Measurements from ENCODE around the gene SPSB2.

SPSB2 gene

DNA sequence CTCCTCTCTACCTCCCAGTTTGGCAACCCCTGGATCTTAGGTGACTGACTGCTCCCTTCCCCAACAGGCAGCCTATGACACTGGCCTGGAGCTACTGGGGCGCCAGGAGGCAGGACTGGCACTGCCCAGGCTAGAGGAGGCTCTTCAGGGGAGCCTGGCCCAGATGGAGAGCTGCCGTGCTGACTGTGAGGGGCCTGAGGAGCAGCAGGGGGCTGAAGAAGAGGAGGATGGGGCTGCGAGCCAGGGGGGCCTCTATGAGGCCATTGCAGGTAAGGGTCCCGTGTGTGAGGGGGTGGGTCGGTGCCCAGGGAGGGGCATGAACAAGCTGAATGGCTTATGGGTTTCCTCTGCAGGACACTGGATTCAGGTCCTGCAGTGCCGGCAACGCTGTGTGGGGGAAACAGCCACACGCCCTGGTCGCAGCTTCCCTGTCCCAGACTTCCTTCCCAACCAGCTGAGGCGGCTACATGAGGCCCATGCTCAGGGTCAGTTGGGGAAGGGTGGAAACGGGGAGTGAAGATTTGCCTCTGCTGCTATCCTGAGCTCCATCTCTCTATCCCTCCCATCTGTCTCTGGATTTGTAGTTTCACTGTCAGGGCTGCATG lies 42.7 kb downstream of the SPSB2 start:
- peaks cover 77 to 100% (median 97%) of the 10 kb centered on the region in 11 experiments for H3K27me3 ChIP-seq
- H3K4me3 ChIP-seq: no peak overlapping the region
- peaks cover 0 to 59% (median 35%) of the 10 kb centered on the region in 11 experiments; a peak in 16 of 22 replicates for H4K20me1 ChIP-seq
- H3K4me2 ChIP-seq: no peak overlapping the region
- no peaks in the 10 kb centered on the region for H3K9me3 ChIP-seq (replicated peaks in 1 of 11)
- H3K4me1 ChIP-seq: peaks cover 18 to 36% (median 28%) of the 10 kb centered on the region in 10 experiments
- no peak overlapping the region for H3K27ac ChIP-seq
- H3K9ac ChIP-seq: no peak overlapping the region
- no peaks in the 10 kb centered on the region for H3K36me3 ChIP-seq
- no peak for TF ChIP-seq Cebpa-rat (IDR thresholded peaks at IDR 0.05)

DNA sequence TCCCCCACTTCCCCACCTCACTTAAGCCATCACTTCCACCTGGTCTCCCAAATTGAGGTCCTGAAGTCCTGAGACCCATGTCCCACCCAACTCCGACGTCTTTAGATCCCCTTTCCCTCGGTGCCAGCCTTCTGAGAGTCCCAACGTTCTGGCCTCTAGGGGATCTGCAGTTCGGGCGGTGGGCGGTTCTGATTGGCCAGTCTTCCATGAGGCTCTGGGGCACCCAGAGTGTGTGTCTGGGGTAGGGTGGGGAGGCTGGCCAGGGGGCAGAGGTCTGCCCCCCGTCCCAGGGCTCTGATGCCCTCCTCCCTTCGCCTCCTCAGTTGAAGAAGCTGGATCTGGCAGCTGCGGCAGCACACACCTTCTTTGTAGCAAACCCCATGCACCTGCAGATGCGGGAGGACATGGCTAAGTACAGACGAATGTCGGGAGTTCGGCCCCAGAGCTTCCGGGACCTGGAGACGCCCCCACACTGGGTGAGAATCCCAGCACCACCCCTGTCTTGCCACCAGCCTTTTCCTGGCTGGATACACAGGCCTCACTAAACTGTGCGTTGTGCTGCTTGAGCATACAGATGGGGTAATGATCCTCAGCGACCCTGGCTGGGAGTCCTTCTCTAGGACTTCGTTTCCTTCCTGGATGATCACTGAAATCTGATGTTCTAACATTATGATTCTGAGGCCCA lies 43.4 kb downstream of the SPSB2 start:
- Histone ChIP-seq H3K27me3 (peaks cover 84 to 100% (median 100%) of the 10 kb centered on the region in 11 experiments), H4K20me1 (peaks cover 0 to 66% (median 42%) of the 10 kb centered on the region in 11 experiments; a peak in 16 of 22 replicates), H3K9me3 (replicated peaks in 1 of 11) (no peaks in the 10 kb centered on the region), H3K4me3 (peak overlapping the region; percentile 50 to 71 (median 60); a peak in 17 of 20 replicates), H3K4me1 (peaks cover 18 to 37% (median 28%) of the 10 kb centered on the region in 10 experiments), H3K4me2 (peak overlapping the region; percentile 85 to 99 (median 97)), H3K9ac (peak overlapping the region in 5 of 11 experiments; percentile 41 to 72 (median 58); a peak in 7 of 22 replicates), H3K27ac (no peak overlapping the region), H3K36me3 (no peaks in the 10 kb centered on the region)
- no peak for TF ChIP-seq Cebpa-rat (IDR thresholded peaks at IDR 0.05)

DNA sequence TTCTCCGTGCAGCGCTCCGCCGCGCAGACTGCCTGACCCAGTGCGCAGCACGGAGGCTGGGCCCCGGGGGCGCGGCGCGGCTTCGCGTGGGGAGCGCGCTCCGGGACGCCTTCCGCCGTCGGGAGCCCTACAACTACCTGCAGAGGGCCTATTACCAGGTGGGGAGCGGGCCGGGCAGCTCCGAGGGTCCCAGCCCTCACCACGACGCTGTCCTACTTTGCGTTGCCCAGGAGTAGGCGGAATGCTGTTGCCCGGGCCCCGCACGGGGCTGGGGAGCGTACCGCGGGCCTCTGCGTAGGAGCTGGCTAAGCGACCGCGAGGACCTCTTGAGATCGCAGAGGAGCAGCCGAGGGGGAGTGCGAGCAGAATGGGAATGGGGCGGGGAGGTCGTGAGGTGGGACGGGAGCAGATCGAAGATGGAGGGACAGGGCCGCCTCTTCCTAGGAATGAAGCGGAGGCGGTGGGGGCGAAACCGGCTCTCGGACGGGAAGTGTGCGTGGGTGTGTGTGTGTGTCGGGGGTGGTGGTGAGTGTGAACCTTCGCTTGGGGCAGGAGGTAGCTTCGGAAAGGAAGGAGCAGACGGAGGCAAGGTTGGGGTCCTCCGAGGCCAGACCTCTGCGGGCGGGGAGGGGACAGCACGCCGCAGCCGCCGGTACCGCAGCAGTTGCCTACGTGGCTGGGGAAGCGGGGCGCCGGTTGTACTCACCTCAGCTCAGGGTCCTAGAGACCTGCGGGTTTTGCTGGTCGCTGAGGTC lies 44.1 kb downstream of the SPSB2 start:
- no peak overlapping the region for H3K27ac ChIP-seq
- H3K4me3 ChIP-seq: peak overlapping the region; percentile 50 to 71 (median 60)
- peaks cover 18 to 37% (median 28%) of the 10 kb centered on the region in 10 experiments for H3K4me1 ChIP-seq
- peaks cover 92 to 100% (median 100%) of the 10 kb centered on the region in 11 experiments for H3K27me3 ChIP-seq
- peak overlapping the region; percentile 85 to 99 (median 97) for H3K4me2 ChIP-seq
- no peak for TF ChIP-seq Cebpa-rat (IDR thresholded peaks at IDR 0.05)
- no peaks in the 10 kb centered on the region for H3K36me3 ChIP-seq
- peak overlapping the region; percentile 35 to 72 (median 58); a peak in 19 of 22 replicates for H3K9ac ChIP-seq
- no peaks in the 10 kb centered on the region for H3K9me3 ChIP-seq (replicated peaks in 1 of 11)
- H4K20me1 ChIP-seq: peaks cover 0 to 66% (median 43%) of the 10 kb centered on the region in 11 experiments; a peak in 16 of 22 replicates

GRCh38 chr12:6827982-6828780 lies 44.9 kb downstream of the SPSB2 start, which contains the start of gene P3H3:
Gene P3H3 (plus strand): TSS chr12:6828407. CDS start chr12:6828441, 34 bp downstream.
- Histone ChIP-seq H3K9me3 (replicated peaks in 1 of 11) (no peaks in the 10 kb centered on the region), H3K27ac (no peak within 1 kb of the TSS), H3K4me1 (peaks cover 18 to 37% (median 28%) of the 10 kb centered on the region in 10 experiments), H3K4me3 (peak within 1 kb of the TSS; percentile 50 to 71 (median 60)), H3K36me3 (no peaks in the 10 kb centered on the region), H3K27me3 (peaks cover 92 to 100% (median 100%) of the 10 kb centered on the region in 11 experiments), H4K20me1 (peaks cover 0 to 66% (median 44%) of the 10 kb centered on the region in 11 experiments; a peak in 16 of 22 replicates), H3K9ac (peak within 1 kb of the TSS; percentile 35 to 72 (median 58); a peak in 19 of 22 replicates), H3K4me2 (peak within 1 kb of the TSS; percentile 85 to 99 (median 97))
- no peak for TF ChIP-seq Cebpa-rat (IDR thresholded peaks at IDR 0.05)

DNA sequence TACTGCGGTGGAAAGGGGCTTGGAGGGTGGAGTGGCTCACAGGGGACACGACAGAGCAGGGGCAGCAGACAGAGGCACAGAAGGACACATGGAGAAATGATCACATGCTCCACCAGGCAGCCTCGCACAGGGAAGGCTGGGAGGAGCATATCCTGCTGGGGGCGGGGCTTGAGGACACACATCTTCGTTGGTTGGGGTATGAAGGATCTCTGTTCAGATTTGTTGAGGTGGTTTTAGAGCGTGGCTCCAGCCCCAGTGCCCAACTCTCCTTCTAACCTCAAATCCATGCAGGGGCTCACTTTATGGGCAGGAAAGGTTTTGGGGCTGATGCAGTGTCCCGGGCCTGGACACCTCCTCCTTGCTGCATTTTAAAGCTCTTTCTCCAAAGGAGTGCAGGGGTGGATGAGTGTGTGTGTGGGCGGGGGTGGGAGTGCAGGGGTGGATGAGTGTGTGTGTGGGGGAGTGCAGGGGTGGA lies 45.6 kb downstream of the SPSB2 start:
- Histone ChIP-seq H3K4me2 (peak overlapping the region; percentile 11 to 72 (median 52); a peak in 20 of 22 replicates), H3K9ac (no peak overlapping the region), H3K36me3 (no peaks in the 10 kb centered on the region)

DNA sequence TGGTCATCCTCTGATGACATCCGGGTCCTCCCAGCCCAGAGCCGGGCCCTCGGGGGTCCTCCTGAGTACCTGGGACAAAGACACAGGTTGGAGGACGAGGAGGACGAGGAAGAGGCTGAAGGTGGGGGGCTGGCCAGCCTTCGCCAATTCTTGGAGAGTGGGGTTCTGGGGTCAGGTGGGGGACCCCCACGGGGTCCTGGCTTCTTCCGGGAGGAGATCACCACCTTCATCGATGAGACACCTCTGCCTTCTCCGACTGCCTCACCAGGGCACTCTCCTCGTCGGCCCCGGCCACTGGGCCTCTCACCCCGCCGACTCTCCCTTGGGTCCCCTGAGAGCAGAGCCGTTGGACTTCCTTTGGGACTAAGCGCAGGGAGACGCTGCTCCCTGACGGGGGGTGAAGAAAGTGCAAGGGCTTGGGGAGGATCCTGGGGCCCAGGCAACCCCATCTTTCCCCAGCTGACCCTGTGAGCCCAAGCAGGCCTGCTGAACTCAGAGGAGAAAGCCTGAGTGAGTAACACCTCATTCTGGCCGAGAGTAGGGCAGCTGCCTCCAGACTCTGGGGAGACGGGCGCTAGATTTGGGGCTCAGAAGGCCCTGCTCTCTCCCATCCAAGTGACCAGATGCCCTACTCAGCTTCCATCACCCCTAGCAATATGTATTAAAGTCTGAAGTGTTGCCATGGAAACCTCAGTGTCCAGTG lies 46.2 kb downstream of the SPSB2 start:
- Histone ChIP-seq H4K20me1 (peaks cover 0 to 67% (median 50%) of the 10 kb centered on the region in 11 experiments; a peak in 16 of 22 replicates), H3K9me3 (replicated peaks in 1 of 11) (no peaks in the 10 kb centered on the region), H3K27me3 (peaks cover 98 to 100% (median 100%) of the 10 kb centered on the region in 11 experiments), H3K4me2 (peak overlapping the region; percentile 11 to 72 (median 52); a peak in 20 of 22 replicates), H3K36me3 (no peaks in the 10 kb centered on the region), H3K27ac (no peak overlapping the region), H3K4me1 (peaks cover 24 to 40% (median 34%) of the 10 kb centered on the region in 10 experiments), H3K4me3 (peak overlapping the region in 2 of 10 experiments; percentile 11 to 19; a peak in 2 of 20 replicates), H3K9ac (no peak overlapping the region)
- no peak for TF ChIP-seq Cebpa-rat (IDR thresholded peaks at IDR 0.05)

More for the DNA sequence above, 45.6 kb downstream of the SPSB2 start:
- peaks cover 0 to 66% (median 48%) of the 10 kb centered on the region in 11 experiments; a peak in 16 of 22 replicates for H4K20me1 ChIP-seq
- H3K27ac ChIP-seq: no peak overlapping the region
- no peak for TF ChIP-seq Cebpa-rat (IDR thresholded peaks at IDR 0.05)
- peaks cover 18 to 37% (median 28%) of the 10 kb centered on the region in 10 experiments for H3K4me1 ChIP-seq
- H3K27me3 ChIP-seq: peaks cover 98 to 100% (median 100%) of the 10 kb centered on the region in 11 experiments
- no peaks in the 10 kb centered on the region for H3K9me3 ChIP-seq (replicated peaks in 1 of 11)
- 0 out of 20 replicates have a peak overlapping the region, but pooled peaks of 1 of the 10 experiments have one; percentile 11 for H3K4me3 ChIP-seq

DNA sequence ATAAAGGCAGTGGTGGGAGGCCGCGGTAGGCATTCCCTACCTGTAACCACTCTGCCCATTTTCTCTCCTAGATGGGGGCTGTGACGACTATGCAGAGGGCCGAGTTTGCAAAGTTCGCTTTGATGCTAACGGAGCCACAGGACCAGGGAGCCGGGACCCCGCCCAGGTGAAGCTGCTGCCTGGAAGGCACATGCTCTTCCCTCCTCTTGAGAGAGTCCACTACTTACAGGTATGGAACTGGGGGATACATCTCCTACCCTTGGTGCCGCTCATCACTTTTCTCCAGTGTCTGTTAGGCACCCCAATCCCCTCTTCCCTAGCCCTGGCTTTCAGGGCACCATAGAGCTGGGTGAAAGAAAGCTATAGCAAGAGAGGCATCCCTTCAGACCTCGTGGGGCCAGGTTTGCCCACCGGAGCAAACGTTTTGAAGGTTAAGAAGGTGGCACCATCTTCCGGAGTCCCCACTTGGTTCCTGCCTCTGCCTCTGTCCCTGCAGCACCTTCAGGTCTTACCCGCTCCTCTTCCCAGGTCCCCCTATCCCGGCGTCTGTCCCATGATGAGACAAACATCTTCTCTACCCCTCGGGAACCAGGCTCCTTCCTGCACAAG lies 46.9 kb downstream of the SPSB2 start:
- Histone ChIP-seq H3K27ac (no peak overlapping the region), H3K9me3 (replicated peaks in 1 of 11) (no peaks in the 10 kb centered on the region), H3K4me2 (peak overlapping the region in 5 of 11 experiments; percentile 49 to 72 (median 60); a peak in 5 of 22 replicates), H4K20me1 (peaks cover 0 to 66% (median 43%) of the 10 kb centered on the region in 11 experiments; a peak in 16 of 22 replicates), H3K9ac (no peak overlapping the region), H3K4me3 (peak overlapping the region in 1 of 10 experiments; percentile 11; a peak in 1 of 20 replicates), H3K27me3 (peaks cover 94 to 100% (median 100%) of the 10 kb centered on the region in 11 experiments), H3K36me3 (no peaks in the 10 kb centered on the region), H3K4me1 (peaks cover 26 to 43% (median 37%) of the 10 kb centered on the region in 10 experiments)
- TF ChIP-seq Cebpa-rat (IDR thresholded peaks at IDR 0.05): no peak
